ENCODE data around the gene RNF123.

The RNF123 gene

GRCh38 chr3:49717959-49718857 lies 28.9 kb downstream of the RNF123 start:
- Histone ChIP-seq H3K36me3 (ENCODE audit: insufficient read depth, low read length) (peaks cover 12% of the 10 kb centered on the region; the same call in 1 of the 2 replicates), H3K4me2 (ENCODE audit: low read depth, low read length, poor library complexity, severe bottlenecking) (peak overlapping the region; percentile 71), H3F3A (ENCODE audit: low read depth) (peaks cover 3% of the 10 kb centered on the region; the same call in 1 of the 2 replicates), H3K4me1 (ENCODE audit: insufficient read depth, low read length, poor library complexity, severe bottlenecking) (peaks cover 22% of the 10 kb centered on the region), H3K27me3 (ENCODE audit: insufficient read depth, low read length, poor library complexity, severe bottlenecking) (no peaks in the 10 kb centered on the region), H3K9me2 (replicated peaks; ENCODE audit: low read depth, low read length) (no peaks in the 10 kb centered on the region), H3K9me3 (ENCODE audit: insufficient read depth, low read depth, low read length) (no peaks in the 10 kb centered on the region), H2AFZ (ENCODE audit: low read length) (no peak overlapping the region), H4K20me1 (ENCODE audit: insufficient read depth, low read length, poor library complexity, severe bottlenecking) (peaks cover 10% of the 10 kb centered on the region), H3K4me3 (ENCODE audit: low read length, poor library complexity, severe bottlenecking) (no peak overlapping the region), H3K79me2 (ENCODE audit: insufficient read depth, low read length) (peaks cover 14% of the 10 kb centered on the region), H3K9ac (ENCODE audit: low read depth, low read length, poor library complexity, severe bottlenecking) (no peak overlapping the region)
- TF ChIP-seq CTCF (conservative IDR thresholded peaks at IDR 0.05; ENCODE audit: low read length) (no peak), EZH2phosphoT487 (IDR thresholded peaks at IDR 0.05; ENCODE audit: borderline replicate concordance) (no peak)

- H3K4me3 ChIP-seq (ENCODE audit: low read length, poor library complexity, severe bottlenecking): peak overlapping the region; percentile 71
- no peaks in the 10 kb centered on the region for H3K27me3 ChIP-seq (ENCODE audit: insufficient read depth, low read length, poor library complexity, severe bottlenecking)
- H3K9me3 ChIP-seq (ENCODE audit: insufficient read depth, low read depth, low read length): no peaks in the 10 kb centered on the region
- H3K9ac ChIP-seq (ENCODE audit: low read depth, low read length, poor library complexity, severe bottlenecking): peak overlapping the region; percentile 41
- peaks cover 14% of the 10 kb centered on the region for H4K20me1 ChIP-seq (ENCODE audit: insufficient read depth, low read length, poor library complexity, severe bottlenecking)
- H2AFZ ChIP-seq (ENCODE audit: low read length): no peak overlapping the region
- H3K9me2 ChIP-seq (replicated peaks; ENCODE audit: low read depth, low read length): no peaks in the 10 kb centered on the region
- H3K4me1 ChIP-seq (ENCODE audit: insufficient read depth, low read length, poor library complexity, severe bottlenecking): peaks cover 16% of the 10 kb centered on the region
- H3K4me2 ChIP-seq (ENCODE audit: low read depth, low read length, poor library complexity, severe bottlenecking): peak overlapping the region; percentile 71
- peaks cover 19% of the 10 kb centered on the region for H3K79me2 ChIP-seq (ENCODE audit: insufficient read depth, low read length)
- H3K36me3 ChIP-seq (ENCODE audit: insufficient read depth, low read length): peaks cover 12% of the 10 kb centered on the region; the same call in 1 of the 2 replicates
- TF ChIP-seq EZH2phosphoT487 (IDR thresholded peaks at IDR 0.05; ENCODE audit: borderline replicate concordance) (no peak), CTCF (conservative IDR thresholded peaks at IDR 0.05; ENCODE audit: low read length) (no peak)
- no peaks in the 10 kb centered on the region for H3F3A ChIP-seq (ENCODE audit: low read depth)
Observed at GRCh38 chr3:49718858-49719213, 29.5 kb downstream of the RNF123 start.

GRCh38 chr3:49719214-49719884 lies 30.0 kb downstream of the RNF123 start, which contains the start of gene AMIGO3:
Gene AMIGO3 (minus strand): TSS chr3:49719684. CDS start chr3:49719465, 219 bp downstream.
- Histone ChIP-seq H3F3A (ENCODE audit: low read depth) (no peaks in the 10 kb centered on the region), H3K9ac (ENCODE audit: low read depth, low read length, poor library complexity, severe bottlenecking) (peak within 1 kb of the TSS; percentile 41), H3K9me3 (ENCODE audit: insufficient read depth, low read depth, low read length) (no peaks in the 10 kb centered on the region), H3K79me2 (ENCODE audit: insufficient read depth, low read length) (peaks cover 19% of the 10 kb centered on the region), H3K4me1 (ENCODE audit: insufficient read depth, low read length, poor library complexity, severe bottlenecking) (peaks cover 14% of the 10 kb centered on the region), H3K4me2 (ENCODE audit: low read depth, low read length, poor library complexity, severe bottlenecking) (peak within 1 kb of the TSS; percentile 71), H3K9me2 (replicated peaks; ENCODE audit: low read depth, low read length) (no peaks in the 10 kb centered on the region), H4K20me1 (ENCODE audit: insufficient read depth, low read length, poor library complexity, severe bottlenecking) (peaks cover 14% of the 10 kb centered on the region), H2AFZ (ENCODE audit: low read length) (peak within 1 kb of the TSS; percentile 14; the same call in 1 of the 2 replicates), H3K27me3 (ENCODE audit: insufficient read depth, low read length, poor library complexity, severe bottlenecking) (no peaks in the 10 kb centered on the region), H3K36me3 (ENCODE audit: insufficient read depth, low read length) (peaks cover 12% of the 10 kb centered on the region; the same call in 1 of the 2 replicates), H3K4me3 (ENCODE audit: low read length, poor library complexity, severe bottlenecking) (peak within 1 kb of the TSS; percentile 71)
- TF ChIP-seq CTCF (conservative IDR thresholded peaks at IDR 0.05; ENCODE audit: low read length): peak; percentile 58
- no peak for TF ChIP-seq EZH2phosphoT487 (IDR thresholded peaks at IDR 0.05; ENCODE audit: borderline replicate concordance)
